H9 (cell line): Measurements from ENCODE around the gene ZNF471. TPM values are rescaled to one million over a fixed set of nuclear protein-coding genes. Genes with fewer than 3 reads are reported as not detected.

ENCODE experiments used
- DNase-seq: peaks from one replicate; pipeline ENCODE4 v3.0.0-alpha.2; 2017
- H2AFZ ChIP-seq: one replicate; pipeline ENCODE4 v1.6.1; 2013; ENCODE audit warnings: mild to moderate bottlenecking, low read length, control low read depth, moderate library complexity
- H2AK5ac ChIP-seq: 2 replicates; pipeline ENCODE4 v1.6.1; 2013; ENCODE audit warnings: low read length, control low read depth, mixed read lengths; ENCODE audit not compliant: insufficient read length
- H2BK120ac ChIP-seq: one replicate; pipeline ENCODE4 v1.6.1; 2013; ENCODE audit warnings: low read depth, mild to moderate bottlenecking, low read length, control low read depth, inconsistent platforms; ENCODE audit not compliant: poor library complexity, severe bottlenecking
- H2BK12ac ChIP-seq: 2 replicates; pipeline ENCODE4 v1.6.1; 2013; ENCODE audit warnings: low read length, control low read depth, mixed read lengths, low read depth; ENCODE audit not compliant: insufficient read length
- H2BK15ac ChIP-seq: 2 replicates; pipeline ENCODE4 v1.6.1; 2013; ENCODE audit warnings: low read depth, low read length, control low read depth
- H2BK20ac ChIP-seq: one replicate; pipeline ENCODE4 v1.6.1; 2013; ENCODE audit warnings: low read depth, mild to moderate bottlenecking, low read length, control low read depth, inconsistent platforms; ENCODE audit not compliant: poor library complexity, severe bottlenecking
- H2BK5ac ChIP-seq: 2 replicates; pipeline ENCODE4 v1.6.1; 2013; ENCODE audit warnings: low read length, control low read depth, mixed read lengths; ENCODE audit not compliant: insufficient read length
- H3K14ac ChIP-seq: 2 replicates; pipeline ENCODE4 v1.6.1; 2013; ENCODE audit warnings: low read length, control low read depth; ENCODE audit not compliant: insufficient read depth
- H3K18ac ChIP-seq: 2 replicates; pipeline ENCODE4 v1.6.1; 2013; ENCODE audit warnings: low read depth, mild to moderate bottlenecking, mixed read lengths, low read length, control low read depth; ENCODE audit not compliant: insufficient read length
- H3K23ac ChIP-seq: 2 replicates; pipeline ENCODE4 v1.6.1; 2013; ENCODE audit warnings: low read length, control low read depth, mixed read lengths, low read depth; ENCODE audit not compliant: insufficient read length
- H3K23me2 ChIP-seq: 2 replicates; pipeline ENCODE4 v1.6.1; 2013; ENCODE audit warnings: low read depth, mild to moderate bottlenecking, mixed read lengths, low read length, control low read depth; ENCODE audit not compliant: insufficient read length, poor library complexity, severe bottlenecking
- H3K27ac ChIP-seq: 2 replicates; pipeline ENCODE4 v1.5.1; 2013; ENCODE audit warnings: low read length, control low read depth, mixed read lengths, low read depth; ENCODE audit not compliant: insufficient read length
- H3K27me3 ChIP-seq: 2 replicates; pipeline ENCODE4 v1.6.1; 2013; ENCODE audit warnings: low read length, control low read depth, inconsistent platforms; ENCODE audit not compliant: insufficient read depth
- H3K4ac ChIP-seq: 2 replicates; pipeline ENCODE4 v1.6.1; 2013; ENCODE audit warnings: low read depth, mild to moderate bottlenecking, control low read depth, inconsistent platforms, low read length, moderate library complexity
- H3K4me1 ChIP-seq: 2 replicates; pipeline ENCODE4 v1.6.1; 2013; ENCODE audit warnings: low read length, control low read depth, inconsistent platforms; ENCODE audit not compliant: insufficient read depth
- H3K4me2 ChIP-seq: 2 replicates; pipeline ENCODE4 v1.6.1; 2013; ENCODE audit warnings: low read length, control low read depth, mixed read lengths; ENCODE audit not compliant: insufficient read length, insufficient read depth
- H3K56ac ChIP-seq: 2 replicates; pipeline ENCODE4 v1.6.1; 2013; ENCODE audit warnings: low read depth, mild to moderate bottlenecking, mixed read lengths, low read length, control low read depth; ENCODE audit not compliant: insufficient read length
- H3K79me1 ChIP-seq: 2 replicates; pipeline ENCODE4 v1.6.1; 2013; ENCODE audit warnings: low read depth, mild to moderate bottlenecking, moderate library complexity, low read length, control low read depth, inconsistent platforms; ENCODE audit not compliant: insufficient read depth, poor library complexity, severe bottlenecking
- H3K79me2 ChIP-seq: 2 replicates; pipeline ENCODE4 v1.6.1; 2013; ENCODE audit warnings: low read length, control low read depth, inconsistent platforms; ENCODE audit not compliant: insufficient read depth
- H3K9ac ChIP-seq: 2 replicates; pipeline ENCODE4 v1.6.1; 2013; ENCODE audit warnings: low read length, control low read depth, mixed read lengths; ENCODE audit not compliant: insufficient read length; ENCODE audit errors: extremely low read depth
- H3K9me3 ChIP-seq: one replicate; pipeline ENCODE4 v1.6.1; 2013; ENCODE audit warnings: low read depth, low read length, inconsistent platforms; ENCODE audit not compliant: control insufficient read depth
- H3T11ph ChIP-seq: one replicate; pipeline ENCODE4 v1.6.1; 2013; ENCODE audit warnings: mild to moderate bottlenecking, low read length, control low read depth, inconsistent platforms
- H4K20me1 ChIP-seq: one replicate; pipeline ENCODE4 v1.6.1; 2013; ENCODE audit not compliant: control insufficient read depth, insufficient read length, insufficient read depth
- H4K5ac ChIP-seq: 2 replicates; pipeline ENCODE4 v1.6.1; 2013; ENCODE audit warnings: low read depth, mild to moderate bottlenecking, mixed read lengths, low read length, control low read depth; ENCODE audit not compliant: insufficient read length
- H4K8ac ChIP-seq: replicated peaks from 2 replicates; pipeline ENCODE4 v1.6.1; 2013; ENCODE audit warnings: low read length, control low read depth, mixed read lengths, low read depth; ENCODE audit not compliant: insufficient read length
- H4K91ac ChIP-seq: 2 replicates; pipeline ENCODE4 v1.6.1; 2013; ENCODE audit warnings: low read depth, mild to moderate bottlenecking, moderate library complexity, mixed read lengths, low read length, control low read depth; ENCODE audit not compliant: insufficient read length
- H3K27ac Mint-ChIP-seq, 3 experiments: 2 replicates in 2 of 3; 3 replicates in 1 of 3; pipeline ENCODE4 v1.8.0; 2020 to 2021; ENCODE audit warnings: mixed read lengths in 3 of 3, mild to moderate bottlenecking in 1 of 3, moderate library complexity in 1 of 3
- H3K27me3 Mint-ChIP-seq: 2 replicates; pipeline ENCODE4 v1.8.0; 2021; ENCODE audit warnings: low read depth, mild to moderate bottlenecking, moderate library complexity, mixed read lengths
- H3K36me3 Mint-ChIP-seq, 3 experiments: 2 replicates in 2 of 3; 3 replicates in 1 of 3; pipeline ENCODE4 v1.8.0; 2020 to 2021; ENCODE audit warnings: low read depth in 3 of 3, mixed read lengths in 3 of 3; ENCODE audit not compliant: insufficient read depth in 1 of 3
- H3K4me1 Mint-ChIP-seq, 2 experiments: 2 replicates each; pipeline ENCODE4 v1.8.0; 2020; ENCODE audit warnings: mixed read lengths in 2 of 2
- H3K4me3 Mint-ChIP-seq, 2 experiments: 2 replicates in 1 of 2; 3 replicates in 1 of 2; pipeline ENCODE4 v1.8.0; 2020 to 2021; ENCODE audit warnings: mild to moderate bottlenecking in 2 of 2, mixed read lengths in 2 of 2, moderate library complexity in 1 of 2
- H3K9me3 Mint-ChIP-seq, 2 experiments: 2 replicates in 1 of 2; 3 replicates in 1 of 2; pipeline ENCODE4 v1.8.0; 2020; ENCODE audit warnings: mild to moderate bottlenecking in 2 of 2, mixed read lengths in 2 of 2, moderate library complexity in 1 of 2
- WGBS: extraction: QIAGEN DNeasy Blood & Tissue Kit; methylation state at CpG from one replicate; pipeline ENCODE4 v1.1.7; 2013; ENCODE audit warnings: missing lambda C conversion rate, low lambda C conversion rate, mixed read lengths; ENCODE audit not compliant: insufficient read length; ENCODE audit errors: extremely low coverage; 5-methylcytosine and 5-hydroxymethylcytosine counted together
- total RNA-seq: library from RNA; stranded (reverse); gene quantifications from 2 replicates; pipeline ENCODE4 v1.2.1, GENCODE V29; 2021
- TF ChIP-seq, protein P1 (sequence below): fragments of 200-600 bp; sonication (generic); conservative IDR thresholded peaks from 3 replicates; pipeline ENCODE4 v1.8.0; 2021; ENCODE audit warnings: antibody characterized with exemption, mild to moderate bottlenecking

Gene ZNF471
- total RNA-seq, 1 experiment from 2014 or later: not detected

DNA sequence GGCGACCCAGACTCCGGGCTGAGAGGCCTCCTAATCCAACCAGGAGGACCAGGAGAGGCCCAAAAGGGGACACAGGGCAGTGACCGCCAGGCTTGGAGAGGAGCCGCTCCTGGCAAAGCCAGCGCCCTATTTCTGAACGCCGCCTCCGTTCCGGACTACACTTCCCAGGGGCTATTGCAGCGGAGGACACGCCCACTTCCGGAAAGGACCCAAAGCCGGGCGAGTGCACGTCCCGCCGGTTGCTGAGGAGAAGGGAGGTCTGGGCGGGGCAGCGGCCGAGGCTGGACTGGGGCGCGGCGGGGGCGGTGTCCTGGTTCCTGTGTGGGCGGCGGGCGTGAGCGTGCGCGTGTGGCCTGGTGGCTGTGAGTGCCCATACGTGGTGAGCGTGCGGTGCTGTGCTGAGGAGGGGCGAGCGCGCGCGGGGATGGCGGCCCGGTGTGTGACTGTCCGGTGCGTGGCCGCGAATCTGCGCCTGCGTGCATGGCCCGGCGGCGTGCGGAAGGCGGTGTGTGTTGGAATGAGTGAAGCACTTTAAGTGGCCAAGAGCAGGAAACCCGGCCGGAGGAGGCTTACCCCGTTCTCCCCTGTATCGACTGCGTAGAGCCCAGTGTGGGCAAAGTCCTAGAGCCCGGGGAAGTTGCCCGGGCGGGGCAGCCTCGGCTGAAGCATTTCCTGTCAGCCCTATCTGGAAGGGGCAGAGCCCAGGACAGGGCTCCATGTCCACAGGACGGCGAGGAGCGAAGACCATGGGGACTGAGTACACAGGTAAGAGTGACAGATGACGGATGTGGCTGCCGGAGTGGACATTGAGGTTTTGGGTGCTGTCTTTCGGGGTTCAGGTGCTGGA, 59.8 kb downstream of the ZNF471 start, which contains the start of gene ZNF470:
ZNF470 (plus strand) TSS at position 195 of the 847 bp plus-strand sequence. CDS start 2,844 bp downstream, outside the sequence.
- Histone ChIP-seq H3K4me2 (peak within 1 kb of the TSS; percentile 93), H2BK15ac (no peak within 1 kb of the TSS), H2AFZ (peak within 1 kb of the TSS; percentile 96), H4K20me1 (no peaks in the 10 kb centered on the region), H3K27ac (no peak within 1 kb of the TSS), H2BK12ac (no peak within 1 kb of the TSS), H3K4me1 (peaks cover 4% of the 10 kb centered on the region; the same call in 1 of the 2 replicates), H2AK5ac (no peak within 1 kb of the TSS), H3K56ac (no peak within 1 kb of the TSS), H2BK120ac (no peak within 1 kb of the TSS), H3K23ac (no peak within 1 kb of the TSS), H3K9ac (peak within 1 kb of the TSS; percentile 74), H3K4ac (no peak within 1 kb of the TSS), H3K23me2 (peaks cover 3% of the 10 kb centered on the region), H4K8ac (no peak within 1 kb of the TSS), H3K79me2 (no peaks in the 10 kb centered on the region), H2BK20ac (no peak within 1 kb of the TSS), H3K14ac (peak within 1 kb of the TSS; percentile 84), H3T11ph (no peak within 1 kb of the TSS), H4K91ac (no peak within 1 kb of the TSS), H3K9me3 (peaks cover 50% of the 10 kb centered on the region), H3K18ac (peak within 1 kb of the TSS; percentile 88), H2BK5ac (no peak within 1 kb of the TSS), H3K79me1 (no peaks in the 10 kb centered on the region), H3K27me3 (no peaks in the 10 kb centered on the region), H4K5ac (no peak within 1 kb of the TSS)
- H3K27me3 Mint-ChIP-seq: no peaks in the 10 kb centered on the region; the same call in 1 of the 2 replicates
- TF ChIP-seq, protein P1, sequence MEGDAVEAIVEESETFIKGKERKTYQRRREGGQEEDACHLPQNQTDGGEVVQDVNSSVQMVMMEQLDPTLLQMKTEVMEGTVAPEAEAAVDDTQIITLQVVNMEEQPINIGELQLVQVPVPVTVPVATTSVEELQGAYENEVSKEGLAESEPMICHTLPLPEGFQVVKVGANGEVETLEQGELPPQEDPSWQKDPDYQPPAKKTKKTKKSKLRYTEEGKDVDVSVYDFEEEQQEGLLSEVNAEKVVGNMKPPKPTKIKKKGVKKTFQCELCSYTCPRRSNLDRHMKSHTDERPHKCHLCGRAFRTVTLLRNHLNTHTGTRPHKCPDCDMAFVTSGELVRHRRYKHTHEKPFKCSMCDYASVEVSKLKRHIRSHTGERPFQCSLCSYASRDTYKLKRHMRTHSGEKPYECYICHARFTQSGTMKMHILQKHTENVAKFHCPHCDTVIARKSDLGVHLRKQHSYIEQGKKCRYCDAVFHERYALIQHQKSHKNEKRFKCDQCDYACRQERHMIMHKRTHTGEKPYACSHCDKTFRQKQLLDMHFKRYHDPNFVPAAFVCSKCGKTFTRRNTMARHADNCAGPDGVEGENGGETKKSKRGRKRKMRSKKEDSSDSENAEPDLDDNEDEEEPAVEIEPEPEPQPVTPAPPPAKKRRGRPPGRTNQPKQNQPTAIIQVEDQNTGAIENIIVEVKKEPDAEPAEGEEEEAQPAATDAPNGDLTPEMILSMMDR: no peak
- H3K9me3 Mint-ChIP-seq: peaks cover 72 to 75% of the 10 kb centered on the region in 2 experiments
- peaks cover 44 to 67% (median 66%) of the 10 kb centered on the region in 3 experiments for H3K36me3 Mint-ChIP-seq
- peak within 1 kb of the TSS; percentile 44 to 95 (median 87); a peak in 3 of 7 replicates for H3K27ac Mint-ChIP-seq
- WGBS: no CpG with 5 or more reads among the region's 66 CpGs
- DNase-seq: peak; percentile 93
- H3K4me3 Mint-ChIP-seq: peak within 1 kb of the TSS; percentile 98
- H3K4me1 Mint-ChIP-seq: peaks cover 5 to 7% of the 10 kb centered on the region in 2 experiments; a peak in 3 of 4 replicates
